Brain pericyte (primary cell): ENCODE measurements around the gene SYNPR.

Experiments
- DNase-seq: peaks from one replicate; pipeline ENCODE4 v3.0.0-alpha.2; 2012; ENCODE audit warnings: low read depth, low spot score

SYNPR gene

GRCh38 chr3:63471781-63472180 lies 193.7 kb downstream of the SYNPR start:
- no peak for DNase-seq

DNA sequence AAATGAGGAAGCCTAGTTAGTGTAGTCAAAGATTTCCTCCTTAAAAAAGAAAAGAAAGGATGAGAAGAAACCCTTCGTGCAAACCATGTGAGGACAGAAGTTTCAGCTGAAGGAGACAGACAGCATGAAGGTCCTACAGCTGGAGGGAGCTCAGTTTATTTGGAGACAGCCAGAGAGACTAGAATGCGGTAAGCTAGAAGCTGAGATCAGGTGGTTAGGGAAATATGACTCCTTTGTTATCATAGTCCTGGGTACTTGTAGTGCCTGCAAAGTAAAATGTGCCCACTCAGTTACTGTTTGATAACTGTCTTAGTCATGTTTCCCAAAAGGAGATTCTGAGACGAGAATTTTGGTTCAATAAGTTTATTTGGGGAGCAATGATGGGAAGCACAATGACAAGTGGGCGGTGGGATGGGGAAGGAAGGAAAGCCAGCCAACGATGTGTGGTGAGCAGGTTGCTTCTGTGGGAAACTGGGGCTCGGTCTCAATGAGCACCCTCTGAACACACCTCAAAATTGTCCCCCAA lies 195.6 kb downstream of the SYNPR start:
- no peak for DNase-seq

DNA sequence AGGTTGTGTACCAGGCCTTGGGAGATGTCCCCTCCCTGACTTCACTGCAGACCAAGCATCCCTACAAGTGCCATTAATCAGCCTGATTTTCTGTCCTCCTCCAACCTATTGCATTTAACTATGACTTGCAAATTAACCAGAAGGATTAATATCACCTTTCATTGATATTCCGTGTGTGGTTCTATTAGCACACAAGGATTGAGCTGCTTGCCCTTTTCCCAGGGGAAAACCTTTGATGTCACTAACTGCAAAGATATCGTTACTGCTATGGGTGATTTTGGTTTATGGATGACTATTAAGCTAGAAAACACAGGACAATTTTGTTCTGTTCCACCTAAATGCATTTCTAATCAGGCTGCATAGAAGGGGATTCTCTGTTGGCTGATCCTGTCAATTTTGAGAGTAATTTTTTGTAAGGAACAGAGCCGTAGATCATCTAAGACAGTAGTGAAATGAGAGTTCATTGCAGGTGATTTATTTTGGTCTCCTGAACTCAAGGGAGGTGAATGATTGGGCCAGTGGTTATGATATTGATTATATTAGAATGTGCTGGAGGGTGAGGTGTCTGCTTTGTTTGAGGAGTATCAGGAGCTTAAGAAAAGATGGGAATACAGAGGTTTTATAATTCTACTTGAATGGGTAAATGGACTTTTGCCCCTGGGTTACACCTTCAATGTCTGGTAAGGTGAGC lies 196.9 kb downstream of the SYNPR start:
- DNase-seq: no peak

- DNase-seq: no peak
Measured at GRCh38 chr3:63477494-63478129, 199.5 kb downstream of the SYNPR start.

- DNase-seq: no peak
Measured at GRCh38 chr3:63478990-63479660, 201.0 kb downstream of the SYNPR start.

DNA sequence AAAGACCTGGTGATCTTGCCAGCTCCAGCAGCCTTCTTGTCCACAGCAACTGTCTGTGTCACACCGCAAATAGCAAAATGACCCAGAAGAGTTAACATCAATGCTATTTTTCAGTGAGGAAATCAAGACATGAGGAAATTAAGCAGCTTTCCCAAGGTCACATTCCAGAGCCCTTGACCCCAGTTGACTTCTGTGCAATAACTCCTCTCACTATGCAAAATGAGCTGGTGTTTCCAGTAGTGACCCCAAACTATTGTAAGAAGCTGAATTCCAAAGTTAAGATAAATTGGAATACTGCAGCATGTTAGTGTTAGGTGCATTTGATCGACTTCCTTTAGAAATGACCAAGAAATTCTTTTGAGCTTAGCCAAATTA lies 201.5 kb downstream of the SYNPR start:
- DNase-seq: no peak

DNA sequence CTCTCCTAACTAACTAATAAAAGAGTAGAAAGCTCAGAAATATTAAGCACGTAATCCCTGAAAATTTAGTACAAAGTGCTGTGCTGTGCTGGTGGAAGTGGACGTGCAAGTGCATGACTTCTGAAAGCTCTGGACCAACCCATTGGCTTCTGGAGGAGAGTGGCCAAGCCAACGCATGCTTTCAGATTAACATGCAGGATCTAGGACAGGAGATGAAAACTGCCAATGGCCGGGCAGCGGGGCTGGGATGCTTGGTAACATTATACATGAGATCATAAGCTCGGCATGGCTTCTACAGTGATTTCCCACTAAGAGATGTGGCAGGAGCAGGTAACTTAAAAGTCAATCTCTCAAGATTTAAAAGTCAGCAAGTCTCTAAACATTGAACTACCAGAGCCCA lies 203.5 kb downstream of the SYNPR start:
- DNase-seq: no peak

DNA sequence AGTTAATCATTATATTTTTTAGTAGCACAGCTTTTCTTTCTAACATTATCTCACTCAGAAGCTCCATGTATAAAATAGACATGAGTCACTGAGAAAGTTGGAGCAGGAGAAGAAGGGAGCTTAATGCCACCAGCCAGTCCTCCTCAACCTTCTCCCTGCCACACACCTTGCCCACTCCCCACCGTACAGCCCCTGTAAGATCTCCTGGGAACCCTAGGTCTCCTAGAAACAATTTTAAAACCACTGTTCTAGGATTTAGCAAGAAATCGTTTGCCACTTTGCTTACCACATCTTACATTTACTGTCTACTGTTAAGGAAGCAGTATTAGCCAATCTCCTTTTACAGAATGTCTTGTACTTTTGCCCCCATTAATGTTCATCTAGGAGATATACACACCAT lies 204.2 kb downstream of the SYNPR start:
- DNase-seq: no peak

DNA sequence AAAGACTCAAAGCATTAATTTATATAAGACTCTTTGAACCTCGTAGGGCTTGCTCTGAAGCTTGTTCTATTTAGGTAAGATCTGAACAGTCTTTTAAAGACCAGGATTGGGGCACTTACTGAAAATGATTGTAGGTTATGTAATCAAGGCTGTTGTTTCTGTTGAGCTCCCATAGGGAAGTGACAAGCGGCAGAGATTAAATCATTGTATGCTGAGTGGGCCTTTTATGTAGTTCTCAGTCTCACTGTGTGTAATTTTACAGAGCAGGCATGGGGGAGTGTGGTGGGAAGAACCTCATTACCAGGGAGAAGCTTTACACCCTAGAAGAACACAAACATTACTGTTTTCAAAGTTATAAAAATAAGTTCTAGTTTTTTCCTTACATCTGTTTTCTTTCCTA lies 214.4 kb downstream of the SYNPR start:
- no peak for DNase-seq

GRCh38 chr3:63493101-63493500 lies 215.0 kb downstream of the SYNPR start:
- no peak for DNase-seq

- DNase-seq: no peak
Measured at GRCh38 chr3:63494646-63495045, 216.5 kb downstream of the SYNPR start.

- DNase-seq: no peak
Measured at GRCh38 chr3:63497641-63498040, 219.5 kb downstream of the SYNPR start.

DNA sequence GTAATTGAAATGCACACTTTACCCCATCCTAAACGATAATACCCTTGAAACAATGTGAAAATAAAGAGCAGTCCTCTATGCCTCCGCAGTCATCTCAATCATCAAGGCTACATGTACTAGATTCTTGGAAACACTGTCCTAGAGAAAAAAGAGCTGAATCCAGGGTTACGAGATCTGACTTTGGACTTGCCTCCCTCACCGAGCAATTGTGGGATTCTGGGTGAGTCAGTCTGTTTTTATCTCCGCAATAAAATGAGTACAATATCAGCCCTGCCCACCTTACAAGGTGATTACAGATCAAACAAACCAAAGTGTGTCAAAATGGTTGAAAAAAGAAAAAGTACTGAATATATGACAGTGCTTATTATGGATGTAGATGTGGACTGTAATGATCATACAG lies 222.1 kb downstream of the SYNPR start:
- DNase-seq: no peak

DNA sequence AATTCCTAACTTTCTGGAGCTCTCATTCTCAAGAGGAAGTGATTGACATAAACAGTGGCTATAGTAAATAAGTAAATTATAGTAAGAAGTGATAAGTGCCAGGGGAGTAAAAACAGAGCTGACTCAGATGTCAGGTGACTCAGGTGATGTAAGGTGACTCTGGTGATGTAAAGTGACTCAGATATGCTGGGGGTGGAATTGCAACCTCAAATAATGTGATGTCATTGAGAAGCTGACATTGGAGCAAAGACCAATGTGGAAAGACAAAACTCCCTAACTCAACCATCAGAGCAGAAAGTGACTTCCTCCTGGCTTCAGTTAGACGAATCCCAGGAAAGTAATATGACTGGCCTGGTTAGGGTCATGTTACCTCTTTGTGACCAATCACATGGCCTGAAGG lies 230.2 kb downstream of the SYNPR start:
- no peak for DNase-seq

DNA sequence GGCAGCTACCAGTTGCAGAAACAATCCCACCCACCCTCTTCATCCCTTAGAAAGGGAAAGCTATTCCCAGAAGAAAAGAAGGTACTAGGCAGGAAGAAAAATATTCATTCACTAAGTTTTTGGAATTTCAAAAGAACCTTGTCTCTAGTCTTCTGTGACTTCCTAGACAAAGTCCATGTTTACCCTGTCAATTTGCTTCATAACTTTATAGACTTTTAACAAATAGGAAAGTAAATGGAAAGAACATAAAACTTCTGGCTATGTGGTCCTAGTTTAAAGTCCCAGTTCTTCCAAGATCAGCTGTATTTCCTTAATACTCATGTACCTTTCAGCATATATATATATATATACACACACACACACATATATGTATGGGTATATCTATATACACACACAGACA lies 230.7 kb downstream of the SYNPR start:
- DNase-seq: no peak

DNA sequence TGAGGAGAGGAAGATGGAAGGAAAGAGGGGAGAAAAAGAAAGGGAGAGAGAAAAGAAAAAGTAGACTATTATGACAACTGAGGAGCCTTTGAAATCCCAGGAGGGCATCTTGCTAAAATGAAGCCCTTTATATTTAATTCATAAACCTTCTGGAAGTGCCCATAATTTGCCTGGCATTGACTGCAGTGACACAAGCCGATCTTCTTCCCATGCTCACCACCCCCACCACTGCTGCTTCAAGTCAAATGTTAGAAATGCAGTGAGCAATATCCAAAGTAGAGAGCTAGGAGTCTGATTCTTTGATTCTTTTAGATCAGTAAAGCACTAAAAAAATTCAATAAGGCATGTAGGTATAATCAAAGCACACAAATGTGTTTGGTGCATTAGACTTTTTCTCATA lies 235.7 kb downstream of the SYNPR start:
- DNase-seq: no peak

- no peak for DNase-seq
Measured at GRCh38 chr3:63514678-63515077, 236.6 kb downstream of the SYNPR start.

GRCh38 chr3:63519426-63519825 lies 241.3 kb downstream of the SYNPR start:
- no peak for DNase-seq

DNA sequence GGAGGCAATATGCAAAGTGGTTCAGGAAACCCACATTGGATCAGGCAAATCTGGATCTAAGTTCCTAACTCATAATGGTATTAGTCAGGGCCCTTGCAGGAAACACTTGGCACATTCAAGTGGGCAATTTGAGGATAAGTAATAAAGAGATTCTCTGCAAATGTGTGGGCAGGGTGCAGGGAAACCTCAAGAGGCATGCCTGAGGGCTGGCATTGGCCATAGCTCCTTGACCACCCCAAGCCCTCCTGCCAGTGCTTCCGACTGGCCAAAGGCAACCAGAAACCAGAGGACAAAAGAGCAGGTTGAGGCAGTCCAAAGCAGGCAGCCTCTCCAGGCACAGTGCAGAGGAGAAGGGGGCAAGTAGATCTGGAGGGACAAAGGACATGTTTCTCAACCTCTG lies 243.5 kb downstream of the SYNPR start:
- DNase-seq: no peak

GRCh38 chr3:63523100-63523499 lies 245.0 kb downstream of the SYNPR start:
- DNase-seq: no peak

DNA sequence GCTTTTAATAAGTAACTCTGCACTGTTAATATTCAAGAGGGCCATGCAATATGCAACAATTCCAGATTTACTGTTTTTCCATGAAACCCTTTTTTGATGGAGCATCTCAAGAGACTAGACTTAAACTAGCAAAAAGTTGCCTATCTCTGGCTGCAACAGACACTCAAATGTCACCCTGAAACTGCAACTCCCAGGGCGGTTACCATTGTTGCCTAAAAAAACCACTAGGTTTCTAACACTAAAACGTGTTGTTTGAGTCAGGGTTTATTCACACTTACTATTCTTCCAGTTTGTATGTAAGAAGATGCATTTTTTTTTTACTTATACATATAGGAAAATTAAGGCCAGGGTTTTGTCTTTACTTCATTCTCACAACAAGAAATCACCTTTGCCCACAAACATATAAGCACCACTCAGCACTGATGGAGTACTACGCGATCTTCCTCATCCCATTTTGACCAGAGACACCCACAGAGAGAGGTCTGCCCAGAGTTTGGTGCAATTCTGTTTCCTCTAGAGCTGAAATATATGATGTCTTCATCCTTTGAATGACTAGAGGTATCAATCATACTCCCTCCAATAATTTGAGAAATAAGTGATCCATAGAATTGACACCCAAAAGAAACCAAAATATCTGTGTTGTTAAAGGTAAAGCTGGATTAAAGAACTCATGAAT lies 250.4 kb downstream of the SYNPR start:
- DNase-seq: no peak

DNA sequence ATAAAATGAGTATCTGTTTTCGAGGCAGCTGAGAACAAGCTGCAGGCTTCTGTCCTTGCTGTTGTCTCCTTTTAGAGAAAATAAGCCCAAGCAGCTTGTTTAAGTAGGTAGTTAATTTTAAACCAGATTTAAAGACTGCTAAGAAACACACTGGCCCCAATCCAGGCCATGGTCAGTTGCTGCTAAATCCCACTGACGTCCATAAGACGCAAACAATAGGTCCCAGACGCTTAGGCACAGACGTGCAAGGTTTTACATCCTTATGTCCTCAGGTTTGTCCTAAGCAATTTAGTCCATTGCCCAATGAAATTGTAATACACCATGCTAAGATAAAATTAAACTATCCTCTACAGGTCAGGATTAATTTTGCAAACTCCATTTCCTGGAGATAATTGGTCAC lies 254.4 kb downstream of the SYNPR start:
- DNase-seq: no peak
